Amniotic stem cell (primary cell): Measurements from ENCODE around the gene EFTUD2.
"Not testable (repeated sequence)": the region's sequence is repeated elsewhere in the genome, so short reads cannot be mapped to it uniquely, and the experiment has no call there.

ENCODE experiments used
- DNase-seq: peaks from one replicate; lab custom pipeline; 2025; lab: John Stamatoyannopoulos, UW

The EFTUD2 gene

GRCh38 chr17:44899074-44899782 lies at the start of gene EFTUD2:
EFTUD2 (minus strand) TSS chr17:44899445; CDS start chr17:44894521, 4,924 bp downstream.
- peak; percentile 73 for DNase-seq

GRCh38 chr17:44948315-44948795 lies 49.1 kb upstream of the EFTUD2 start:
- no peak for DNase-seq

GRCh38 chr17:44947461-44948314 lies 48.4 kb upstream of the EFTUD2 start, which contains the start of gene KIF18B:
KIF18B (minus strand) TSS chr17:44947773; CDS start chr17:44936344, 11,429 bp downstream.
- peak; percentile 87 for DNase-seq

GRCh38 chr17:44945652-44946051 lies 46.4 kb upstream of the EFTUD2 start:
- not testable (repeated sequence) for DNase-seq

GRCh38 chr17:44942456-44942855 lies 43.2 kb upstream of the EFTUD2 start:
- DNase-seq: no peak

GRCh38 chr17:44941712-44942331 lies 42.6 kb upstream of the EFTUD2 start:
- DNase-seq: no peak

GRCh38 chr17:44940768-44941167 lies 41.5 kb upstream of the EFTUD2 start:
- no peak for DNase-seq

GRCh38 chr17:44940317-44940716 lies 41.1 kb upstream of the EFTUD2 start:
- DNase-seq: no peak

GRCh38 chr17:44935116-44935515 lies 35.9 kb upstream of the EFTUD2 start:
- no peak for DNase-seq

GRCh38 chr17:44934745-44935105 lies 35.5 kb upstream of the EFTUD2 start:
- DNase-seq: no peak

- DNase-seq: no peak
Observed at GRCh38 chr17:44933824-44934744, 34.8 kb upstream of the EFTUD2 start.

- DNase-seq: no peak
Observed at GRCh38 chr17:44932787-44933097, 33.5 kb upstream of the EFTUD2 start.

- no peak for DNase-seq
Observed at GRCh38 chr17:44932096-44932786, 33.0 kb upstream of the EFTUD2 start.

- DNase-seq: no peak
Observed at GRCh38 chr17:44931376-44931775, 32.1 kb upstream of the EFTUD2 start.

- DNase-seq: no peak
Observed at GRCh38 chr17:44930667-44931066, 31.4 kb upstream of the EFTUD2 start.

GRCh38 chr17:44928950-44929720 lies 29.9 kb upstream of the EFTUD2 start:
- DNase-seq: no peak

- no peak for DNase-seq
Observed at GRCh38 chr17:44928136-44928535, 28.9 kb upstream of the EFTUD2 start.

- DNase-seq: no peak
Observed at GRCh38 chr17:44927696-44928095, 28.5 kb upstream of the EFTUD2 start.

- DNase-seq: no peak
Observed at GRCh38 chr17:44926821-44927525, 27.7 kb upstream of the EFTUD2 start.
